NCI-H2107 treated with DMSO at 0.1 percent for 48 hours (cell line): ENCODE data around the gene GRIK4.

Experiments
- DNase-seq: peaks from one replicate; lab custom pipeline; 2025; ENCODE audit not compliant: unreplicated experiment; lab: John Stamatoyannopoulos, UW

The GRIK4 gene

GRCh38 chr11:120523196-120523595, 11.6 kb downstream of the GRIK4 start:
- DNase-seq = peak; percentile 68

- DNase-seq = no peak
Measured at GRCh38 chr11:120524536-120525085, 13.1 kb downstream of the GRIK4 start.

GRCh38 chr11:120525261-120526171, 14.0 kb downstream of the GRIK4 start:
- DNase-seq = no peak

DNA sequence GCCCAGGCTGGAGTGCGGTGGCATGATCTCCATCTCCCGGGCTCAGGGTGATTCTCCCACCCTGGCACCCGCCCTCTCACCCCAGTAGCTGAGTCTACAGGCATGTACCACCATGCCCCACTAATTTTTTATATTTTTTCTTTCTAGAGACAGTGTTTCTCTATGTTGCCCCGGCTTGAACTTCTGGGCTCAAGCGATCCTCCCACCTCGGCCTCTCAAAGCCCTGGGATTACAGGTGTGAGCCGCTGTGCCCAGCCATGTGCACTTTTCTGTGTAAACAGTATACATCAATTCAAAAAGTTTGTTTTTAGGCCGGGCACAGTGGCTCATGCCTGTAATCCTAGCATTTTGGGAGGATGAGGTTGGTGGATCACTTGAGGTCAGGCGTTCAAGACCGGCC, 14.7 kb downstream of the GRIK4 start:
- DNase-seq = no peak

GRCh38 chr11:120527111-120527761, 15.7 kb downstream of the GRIK4 start:
- peak; percentile 51 for DNase-seq

- no peak for DNase-seq
Measured at GRCh38 chr11:120528749-120529148, 17.2 kb downstream of the GRIK4 start.

DNA sequence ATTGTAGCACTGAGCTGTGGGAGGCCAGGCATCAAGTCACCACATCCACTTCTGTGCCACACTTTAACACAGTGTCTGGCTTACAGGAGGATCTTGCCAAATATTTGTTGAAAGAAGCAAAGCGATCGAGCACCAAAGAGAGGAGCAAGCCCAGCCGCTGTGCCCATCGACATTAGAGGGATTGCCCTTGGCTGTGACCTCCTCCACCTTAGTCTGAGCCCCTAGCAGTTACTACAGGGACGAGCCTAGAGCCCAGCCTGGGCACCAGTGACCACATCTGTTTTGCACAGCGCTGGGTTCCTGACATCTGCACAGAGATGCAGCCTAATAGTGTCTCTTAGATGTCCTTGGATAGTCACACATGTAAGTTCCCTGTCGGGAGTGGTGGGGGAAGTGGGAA, 17.7 kb downstream of the GRIK4 start:
- DNase-seq = no peak

DNA sequence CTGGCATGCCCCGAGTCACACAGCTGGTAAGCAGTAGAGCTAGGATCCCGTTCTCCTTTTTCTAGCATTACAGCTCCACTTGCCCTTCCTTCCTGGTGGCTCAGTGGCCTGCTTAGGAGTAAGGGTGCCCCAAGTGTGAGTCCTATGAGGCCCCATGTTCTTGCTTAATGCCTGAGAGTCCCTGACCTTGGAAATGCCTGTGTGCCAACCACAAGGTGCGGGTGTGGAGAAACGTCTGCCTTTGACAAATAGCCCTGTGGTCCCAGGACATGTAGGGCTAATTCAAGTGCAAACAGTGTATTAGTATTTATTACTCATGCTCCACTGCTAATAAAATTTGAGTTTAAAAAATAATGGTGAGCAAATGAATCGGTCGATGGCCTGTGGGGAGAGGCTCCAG, 18.4 kb downstream of the GRIK4 start:
- DNase-seq = no peak

DNA sequence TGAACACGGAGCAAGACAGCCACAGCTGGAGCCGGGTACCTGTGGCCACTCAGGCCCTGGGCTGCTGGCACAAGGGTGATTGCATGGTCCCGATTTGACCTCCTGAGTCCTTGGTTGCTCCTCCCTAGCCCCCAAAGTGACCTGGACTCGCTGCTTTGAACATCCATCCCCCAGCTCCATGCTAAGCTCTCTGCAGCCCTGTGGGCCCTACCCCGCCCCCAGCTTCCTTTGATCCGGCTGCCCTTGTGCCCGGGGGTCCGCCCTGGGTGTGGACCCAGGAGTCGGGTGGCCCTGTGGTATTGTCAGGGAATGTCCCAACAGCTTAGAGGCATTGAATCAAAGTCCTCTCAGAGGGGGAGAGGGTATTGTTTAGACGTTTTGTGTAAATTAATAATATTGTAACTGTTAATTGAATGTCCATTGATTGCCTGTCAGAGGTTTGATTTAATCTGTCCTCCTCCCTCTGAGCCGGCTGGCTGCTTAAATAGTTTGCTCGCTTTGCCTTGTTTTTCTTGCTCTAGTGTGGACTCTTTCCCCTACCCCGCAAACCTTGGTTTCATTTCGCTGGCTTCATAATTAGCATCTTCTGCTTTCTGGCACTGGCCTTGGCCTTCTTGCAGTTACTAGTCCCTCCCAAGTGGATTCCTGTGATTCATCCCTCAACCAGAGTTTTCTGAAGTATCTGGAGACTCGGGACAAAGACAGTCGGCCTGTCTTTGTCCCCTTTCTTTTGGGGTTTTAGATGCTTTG, 20.7 kb downstream of the GRIK4 start:
- no peak for DNase-seq

DNA sequence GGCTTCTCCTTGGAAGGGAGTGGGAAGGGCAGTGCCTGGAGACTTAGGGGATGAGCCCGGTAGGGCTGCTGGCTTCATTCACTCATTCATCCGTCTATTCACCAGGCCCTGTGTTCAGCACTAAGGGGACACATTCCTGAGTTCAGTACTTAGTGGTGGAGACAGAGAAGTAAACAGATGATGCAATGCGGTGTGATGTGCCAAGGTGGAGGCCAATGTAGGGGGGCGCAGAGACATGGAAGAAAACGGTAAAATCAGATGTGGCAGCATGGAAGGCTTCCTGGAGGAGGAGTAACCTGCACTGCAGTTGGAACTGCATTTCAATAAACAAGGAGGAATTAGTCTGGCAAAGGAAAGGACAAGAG, 21.3 kb downstream of the GRIK4 start:
- no peak for DNase-seq

DNA sequence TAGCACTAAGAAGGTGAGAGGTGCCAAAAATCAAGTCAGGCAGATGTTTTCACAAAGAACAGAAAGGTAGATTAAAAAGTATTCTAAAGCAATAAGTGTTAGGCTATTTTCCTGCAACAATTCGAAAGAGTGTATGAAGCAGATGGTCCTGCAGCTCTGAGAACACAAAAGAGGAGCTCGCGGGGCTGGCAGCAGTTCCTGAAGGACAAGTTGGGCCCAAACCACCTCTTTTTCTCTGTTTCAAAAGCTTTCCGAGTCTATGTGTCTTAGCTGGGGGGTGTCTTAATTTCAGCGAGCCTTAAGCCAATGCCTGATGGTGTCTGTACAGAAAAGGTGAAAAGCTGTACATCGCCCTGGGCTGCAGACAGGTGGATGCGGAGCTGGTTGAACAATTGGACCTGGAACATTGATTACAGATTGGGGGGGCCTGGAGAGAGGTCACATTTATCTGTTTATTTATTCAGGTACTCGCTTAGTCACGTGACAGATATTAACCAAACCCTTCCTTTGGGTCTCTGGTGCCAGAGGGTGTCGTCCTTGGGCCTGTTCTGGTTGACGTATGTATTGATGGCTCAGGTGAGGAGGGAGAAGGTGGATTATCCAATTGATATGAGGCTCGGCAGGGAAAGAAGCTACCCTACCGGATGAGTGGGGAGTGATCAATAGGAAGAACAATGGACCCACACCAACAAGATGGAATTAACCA, 24.7 kb downstream of the GRIK4 start:
- no peak for DNase-seq

GRCh38 chr11:120536797-120537169, 25.2 kb downstream of the GRIK4 start:
- DNase-seq = no peak

DNA sequence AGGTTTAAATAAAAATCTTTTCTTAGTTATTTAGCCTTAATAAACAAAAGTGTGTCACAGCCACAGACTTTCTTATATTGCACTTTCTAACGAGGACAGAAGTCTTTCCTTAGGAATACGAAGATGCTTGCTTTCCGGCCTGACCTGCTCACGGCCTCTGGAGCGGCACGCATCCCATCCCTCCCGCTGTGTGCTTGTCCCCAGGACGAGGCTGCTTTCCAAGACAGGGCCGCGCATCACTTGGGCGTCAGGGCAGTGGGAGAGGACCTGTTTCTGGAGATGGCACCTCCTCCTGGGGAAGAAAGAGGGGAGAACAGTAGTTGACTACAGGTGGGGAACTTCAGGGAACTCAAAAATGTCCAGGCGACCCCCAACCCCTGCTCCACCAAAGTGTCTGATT, 26.4 kb downstream of the GRIK4 start:
- no peak for DNase-seq

GRCh38 chr11:120538707-120539106, 27.2 kb downstream of the GRIK4 start:
- no peak for DNase-seq

DNA sequence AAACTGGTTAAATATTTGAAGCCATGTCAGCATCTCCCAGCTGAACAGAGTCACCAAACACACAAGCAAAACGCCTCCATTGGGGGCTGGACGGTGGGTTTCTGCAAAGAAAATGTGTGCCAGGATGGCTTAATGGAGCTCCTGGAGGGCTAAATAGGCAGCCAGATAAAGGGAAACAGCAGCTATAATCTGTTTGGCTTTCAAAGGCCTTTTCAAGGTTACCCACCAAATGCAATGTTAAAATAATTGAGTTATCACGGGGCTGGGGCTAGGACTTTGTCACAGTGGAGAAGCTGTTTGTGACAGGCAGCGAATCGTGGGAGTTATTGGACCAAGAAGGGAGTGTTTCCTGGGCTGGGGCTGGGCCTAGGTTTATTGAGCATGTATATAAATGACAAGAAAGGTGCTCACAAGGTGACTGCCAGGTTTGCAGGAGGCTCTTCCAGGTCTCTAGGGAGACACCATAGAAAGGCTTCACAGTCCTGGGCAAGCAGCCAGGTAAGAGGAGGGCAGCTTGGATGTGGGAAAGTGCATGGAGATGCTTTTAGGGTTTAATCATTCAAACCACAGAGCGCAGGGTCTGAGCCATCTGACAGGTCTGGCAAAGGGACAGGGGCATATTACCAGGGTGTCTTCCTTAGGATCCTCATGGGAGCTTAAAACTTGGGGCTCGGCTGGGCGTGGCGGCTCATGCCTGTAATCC, 28.3 kb downstream of the GRIK4 start:
- peak; percentile 71 for DNase-seq

DNA sequence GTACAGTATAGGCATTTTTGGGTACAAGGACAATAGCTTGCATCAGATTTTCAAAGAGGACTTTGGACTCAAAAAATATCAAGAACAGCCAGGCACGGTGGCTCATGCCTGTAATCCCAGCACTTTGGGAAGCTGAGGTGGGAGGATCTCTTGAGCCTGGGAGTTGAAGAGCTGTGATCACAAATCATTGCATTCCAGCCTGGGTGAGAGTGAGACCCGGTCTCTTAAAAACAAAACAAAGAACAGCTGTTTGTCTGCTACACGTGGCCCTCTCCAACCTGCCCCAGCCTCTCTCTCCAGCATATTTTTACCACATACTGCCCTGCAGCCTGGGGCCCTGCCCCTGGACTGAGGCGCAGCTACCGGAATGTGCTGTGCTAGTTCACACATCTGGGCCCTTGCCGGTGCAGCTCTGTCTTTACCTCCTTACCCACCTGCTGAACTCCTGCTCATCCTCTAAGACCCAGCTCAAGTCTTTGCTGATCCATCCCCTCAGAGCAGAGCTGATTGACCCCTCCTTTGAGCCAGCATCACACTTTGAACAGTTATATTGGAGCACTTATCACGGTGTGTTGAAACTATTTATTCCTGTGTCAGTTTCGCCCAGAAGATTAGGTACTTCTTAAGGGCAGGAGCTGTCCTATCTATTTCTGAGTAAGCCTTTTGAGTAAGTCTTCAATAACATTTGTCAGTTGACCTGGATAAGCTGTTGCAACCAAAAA, 29.4 kb downstream of the GRIK4 start:
- no peak for DNase-seq

DNA sequence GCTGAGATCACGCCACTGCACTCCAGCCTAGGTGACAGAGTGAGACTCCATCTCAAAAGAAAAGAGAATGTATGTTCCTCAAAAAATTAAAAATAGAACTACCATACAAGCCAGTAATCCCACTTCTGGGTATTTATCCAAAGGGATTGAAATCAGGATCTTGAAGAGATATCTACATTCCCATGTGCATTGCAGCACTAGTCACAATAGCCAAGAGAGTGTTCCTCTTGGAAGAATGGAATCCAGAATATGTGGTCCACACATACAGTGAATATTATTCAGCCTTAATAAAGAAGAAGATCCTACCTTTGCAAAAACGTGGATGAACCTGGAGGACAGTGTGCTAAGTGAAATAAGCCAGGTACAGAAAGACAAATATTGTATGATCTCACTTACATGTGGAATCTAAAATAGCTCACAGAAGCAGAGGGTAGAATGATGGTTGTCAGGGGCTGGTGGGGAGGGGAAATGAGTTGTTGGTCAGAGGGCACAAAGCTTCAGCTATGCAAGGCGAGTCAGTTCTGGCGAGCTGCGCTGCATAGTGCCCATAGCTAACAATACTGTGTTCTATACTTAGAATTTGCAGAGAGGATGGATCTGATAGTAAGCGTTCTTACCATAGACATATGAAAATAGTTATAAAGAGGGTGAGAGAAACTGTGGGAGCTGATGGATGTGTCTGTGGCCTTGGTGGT, 32.1 kb downstream of the GRIK4 start:
- DNase-seq = no peak

DNA sequence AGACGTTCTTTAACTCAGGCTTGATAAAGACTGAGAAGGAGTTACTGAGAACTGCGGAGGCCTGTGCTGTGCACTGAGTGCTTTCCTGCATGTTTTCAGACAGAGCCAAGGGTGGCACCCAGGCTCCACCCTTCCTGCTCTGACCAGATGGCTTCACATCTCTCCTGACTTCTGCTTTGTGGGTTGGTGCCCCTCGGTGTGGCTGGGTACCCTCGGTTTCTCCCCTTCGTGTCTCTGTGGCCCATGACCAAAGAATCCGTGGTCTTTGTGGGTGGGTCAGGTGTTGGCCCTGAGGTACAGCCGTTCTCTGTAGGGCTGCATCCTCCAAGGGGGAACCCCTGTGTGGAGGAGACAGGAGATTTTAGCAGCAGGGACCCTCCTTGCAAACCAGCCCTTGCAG, 34.3 kb downstream of the GRIK4 start:
- DNase-seq = no peak
